Measurements from ENCODE around the gene RPL13A. TPM values are rescaled to one million over a fixed set of nuclear protein-coding genes. Genes with fewer than 3 reads are reported as not detected.

Gene RPL13A
- total and polyA plus RNA-seq, 9 of the 15 experiments (the other 6 are each of a cell fraction or from before 2014, with no cell fraction given), result 1,744 to 5,482 (median 2,949) TPM

DNA sequence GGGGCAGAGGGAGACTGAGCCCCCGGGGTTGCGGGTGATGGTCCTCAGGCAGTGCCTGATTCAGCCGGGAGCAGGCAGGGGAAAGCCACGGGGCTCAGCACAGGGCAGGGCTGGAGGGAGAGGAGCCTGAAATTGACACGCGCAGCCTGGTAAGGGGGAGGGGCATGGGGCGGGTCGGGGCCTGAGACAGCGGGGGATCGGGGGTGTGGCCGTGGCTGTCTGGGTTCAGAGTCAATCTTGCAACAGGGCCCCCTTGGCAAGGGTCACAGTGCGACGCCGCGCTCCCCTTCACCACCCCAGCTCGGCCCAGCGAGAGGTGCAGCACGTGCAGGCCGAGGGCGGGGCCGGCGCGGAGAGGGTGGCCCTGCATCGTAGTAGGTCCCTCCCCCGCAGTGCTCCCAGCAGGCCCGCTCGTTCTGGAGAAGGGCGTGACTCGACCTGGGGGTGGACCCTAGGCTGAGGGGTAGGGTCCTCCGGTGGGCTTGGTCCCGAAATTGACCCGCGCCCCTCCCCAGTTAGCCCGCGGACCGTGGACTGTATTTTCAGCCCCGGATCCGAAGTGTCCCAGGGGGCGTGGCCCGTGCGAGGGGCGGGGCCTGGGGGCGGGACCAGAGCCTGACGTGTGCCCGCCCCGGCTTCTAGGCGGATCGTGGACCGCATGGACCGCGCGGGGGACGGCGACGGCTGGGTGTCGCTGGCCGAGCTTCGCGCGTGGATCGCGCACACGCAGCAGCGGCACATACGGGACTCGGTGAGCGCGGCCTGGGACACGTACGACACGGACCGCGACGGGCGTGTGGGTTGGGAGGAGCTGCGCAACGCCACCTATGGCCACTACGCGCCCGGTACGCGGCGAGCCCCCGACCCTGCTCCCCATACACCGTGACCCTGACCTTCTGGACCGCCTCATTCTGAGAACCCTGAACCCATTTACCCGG is 46.4 kb downstream of the RPL13A start (continued):
- TF ChIP-seq, protein P1, sequence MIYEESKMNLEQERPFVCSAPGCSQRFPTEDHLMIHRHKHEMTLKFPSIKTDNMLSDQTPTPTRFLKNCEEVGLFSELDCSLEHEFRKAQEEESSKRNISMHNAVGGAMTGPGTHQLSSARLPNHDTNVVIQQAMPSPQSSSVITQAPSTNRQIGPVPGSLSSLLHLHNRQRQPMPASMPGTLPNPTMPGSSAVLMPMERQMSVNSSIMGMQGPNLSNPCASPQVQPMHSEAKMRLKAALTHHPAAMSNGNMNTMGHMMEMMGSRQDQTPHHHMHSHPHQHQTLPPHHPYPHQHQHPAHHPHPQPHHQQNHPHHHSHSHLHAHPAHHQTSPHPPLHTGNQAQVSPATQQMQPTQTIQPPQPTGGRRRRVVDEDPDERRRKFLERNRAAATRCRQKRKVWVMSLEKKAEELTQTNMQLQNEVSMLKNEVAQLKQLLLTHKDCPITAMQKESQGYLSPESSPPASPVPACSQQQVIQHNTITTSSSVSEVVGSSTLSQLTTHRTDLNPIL (CRISPR knock-in tag; IDR thresholded peaks at IDR 0.05), result no peak
- TF ChIP-seq, protein P2, sequence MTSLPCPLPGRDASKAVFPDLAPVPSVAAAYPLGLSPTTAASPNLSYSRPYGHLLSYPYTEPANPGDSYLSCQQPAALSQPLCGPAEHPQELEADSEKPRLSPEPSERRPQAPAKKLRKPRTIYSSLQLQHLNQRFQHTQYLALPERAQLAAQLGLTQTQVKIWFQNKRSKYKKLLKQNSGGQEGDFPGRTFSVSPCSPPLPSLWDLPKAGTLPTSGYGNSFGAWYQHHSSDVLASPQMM (CRISPR knock-in tag; IDR thresholded peaks at IDR 0.05), result no peak
- TF ChIP-seq, protein P3, sequence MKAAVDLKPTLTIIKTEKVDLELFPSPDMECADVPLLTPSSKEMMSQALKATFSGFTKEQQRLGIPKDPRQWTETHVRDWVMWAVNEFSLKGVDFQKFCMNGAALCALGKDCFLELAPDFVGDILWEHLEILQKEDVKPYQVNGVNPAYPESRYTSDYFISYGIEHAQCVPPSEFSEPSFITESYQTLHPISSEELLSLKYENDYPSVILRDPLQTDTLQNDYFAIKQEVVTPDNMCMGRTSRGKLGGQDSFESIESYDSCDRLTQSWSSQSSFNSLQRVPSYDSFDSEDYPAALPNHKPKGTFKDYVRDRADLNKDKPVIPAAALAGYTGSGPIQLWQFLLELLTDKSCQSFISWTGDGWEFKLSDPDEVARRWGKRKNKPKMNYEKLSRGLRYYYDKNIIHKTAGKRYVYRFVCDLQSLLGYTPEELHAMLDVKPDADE (conservative IDR thresholded peaks at IDR 0.05; ENCODE audit: control insufficient read depth, low read depth, low read length), result peak; percentile 34; the same call in 1 of the 2 replicates
- TF ChIP-seq CREB1 (IDR thresholded peaks at IDR 0.05) (peak; percentile 69), CREB1 (CRISPR knock-in tag; IDR thresholded peaks at IDR 0.05) (peak; percentile 85), PCBP1 (IDR thresholded peaks at IDR 0.05; ENCODE audit: low read depth, low read length, poor library complexity, severe bottlenecking) (peak; percentile 32), DPF2 (IDR thresholded peaks at IDR 0.05) (no peak), CREBBP (IDR thresholded peaks at IDR 0.05; ENCODE audit: low read depth, low read length) (no peak), SRSF3 (IDR thresholded peaks at IDR 0.05; ENCODE audit: insufficient read depth, low read length) (no peak), HMGN3 (IDR thresholded peaks at IDR 0.05; ENCODE audit: borderline replicate concordance, extremely low read depth, insufficient read length, low read depth, low read length) (peak; percentile 60), ESRRA (IDR thresholded peaks at IDR 0.05; ENCODE audit: borderline replicate concordance, low read depth) (peak; percentile 62; the same call in 1 of the 2 replicates), NRF1 (conservative IDR thresholded peaks at IDR 0.05 in 1 of 2, IDR thresholded peaks at IDR 0.05 in 1 of 2) (peak; percentile 79 to 85)
- TF ChIP-seq, protein P4, sequence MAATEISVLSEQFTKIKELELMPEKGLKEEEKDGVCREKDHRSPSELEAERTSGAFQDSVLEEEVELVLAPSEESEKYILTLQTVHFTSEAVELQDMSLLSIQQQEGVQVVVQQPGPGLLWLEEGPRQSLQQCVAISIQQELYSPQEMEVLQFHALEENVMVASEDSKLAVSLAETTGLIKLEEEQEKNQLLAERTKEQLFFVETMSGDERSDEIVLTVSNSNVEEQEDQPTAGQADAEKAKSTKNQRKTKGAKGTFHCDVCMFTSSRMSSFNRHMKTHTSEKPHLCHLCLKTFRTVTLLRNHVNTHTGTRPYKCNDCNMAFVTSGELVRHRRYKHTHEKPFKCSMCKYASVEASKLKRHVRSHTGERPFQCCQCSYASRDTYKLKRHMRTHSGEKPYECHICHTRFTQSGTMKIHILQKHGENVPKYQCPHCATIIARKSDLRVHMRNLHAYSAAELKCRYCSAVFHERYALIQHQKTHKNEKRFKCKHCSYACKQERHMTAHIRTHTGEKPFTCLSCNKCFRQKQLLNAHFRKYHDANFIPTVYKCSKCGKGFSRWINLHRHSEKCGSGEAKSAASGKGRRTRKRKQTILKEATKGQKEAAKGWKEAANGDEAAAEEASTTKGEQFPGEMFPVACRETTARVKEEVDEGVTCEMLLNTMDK (IDR thresholded peaks at IDR 0.05; ENCODE audit: borderline replicate concordance, insufficient read depth, low read depth, low read length, poor library complexity, severe bottlenecking), result peak; percentile 66
